Prostate gland (tissue), 2 donors: ENCODE measurements around the gene TMPRSS9.

ENCODE experiments used
- POLR2A ChIP-seq: fragments of 450-650 bp; IDR thresholded peaks from one replicate; pipeline ENCODE4 v1.6.1; 2016; ENCODE audit warnings: antibody characterized with exemption, mild to moderate bottlenecking
- POLR2AphosphoS5 ChIP-seq: sonication (generic); formaldehyde crosslinking; IDR thresholded peaks from one replicate; pipeline ENCODE4 v1.6.1; 2017; ENCODE audit warnings: antibody characterized with exemption
- TF ChIP-seq, protein P1 (sequence below), 4 experiments: fragments of 200-600 bp in 2 of 4; fragments of 450-650 bp in 2 of 4; sonication (generic) in 2 of 4; IDR thresholded peaks; 1 replicate in 3 of 4; 2 replicates in 1 of 4; pipeline ENCODE4 v1.5.1; 2016 to 2019; ENCODE audit warnings: antibody characterized with exemption in 4 of 4, mild to moderate bottlenecking in 2 of 4, moderate library complexity in 2 of 4

DNA sequence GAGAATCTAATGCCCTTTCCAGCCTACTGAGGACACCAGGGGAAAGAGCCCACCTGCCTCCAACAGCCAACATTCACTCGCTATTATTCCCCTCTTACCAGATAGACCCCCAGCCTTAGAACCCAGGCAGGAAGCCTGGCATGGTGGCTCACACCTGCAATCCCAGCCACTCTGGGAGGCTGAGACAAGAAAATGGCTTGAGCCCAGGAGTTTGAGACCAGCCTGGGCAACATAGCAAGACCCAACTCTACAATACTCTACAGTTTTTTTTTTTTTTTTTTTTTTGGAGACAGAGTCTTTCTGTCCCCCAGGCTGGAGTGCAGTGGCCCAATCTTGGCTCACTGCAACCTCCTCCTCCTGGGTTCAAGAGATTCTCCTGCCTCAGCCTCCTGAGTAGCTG is 100.2 kb downstream of the TMPRSS9 start:
- TF ChIP-seq, protein P1, sequence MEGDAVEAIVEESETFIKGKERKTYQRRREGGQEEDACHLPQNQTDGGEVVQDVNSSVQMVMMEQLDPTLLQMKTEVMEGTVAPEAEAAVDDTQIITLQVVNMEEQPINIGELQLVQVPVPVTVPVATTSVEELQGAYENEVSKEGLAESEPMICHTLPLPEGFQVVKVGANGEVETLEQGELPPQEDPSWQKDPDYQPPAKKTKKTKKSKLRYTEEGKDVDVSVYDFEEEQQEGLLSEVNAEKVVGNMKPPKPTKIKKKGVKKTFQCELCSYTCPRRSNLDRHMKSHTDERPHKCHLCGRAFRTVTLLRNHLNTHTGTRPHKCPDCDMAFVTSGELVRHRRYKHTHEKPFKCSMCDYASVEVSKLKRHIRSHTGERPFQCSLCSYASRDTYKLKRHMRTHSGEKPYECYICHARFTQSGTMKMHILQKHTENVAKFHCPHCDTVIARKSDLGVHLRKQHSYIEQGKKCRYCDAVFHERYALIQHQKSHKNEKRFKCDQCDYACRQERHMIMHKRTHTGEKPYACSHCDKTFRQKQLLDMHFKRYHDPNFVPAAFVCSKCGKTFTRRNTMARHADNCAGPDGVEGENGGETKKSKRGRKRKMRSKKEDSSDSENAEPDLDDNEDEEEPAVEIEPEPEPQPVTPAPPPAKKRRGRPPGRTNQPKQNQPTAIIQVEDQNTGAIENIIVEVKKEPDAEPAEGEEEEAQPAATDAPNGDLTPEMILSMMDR (IDR thresholded peaks at IDR 0.05), result no peak
- no peak for TF ChIP-seq POLR2AphosphoS5
- TF ChIP-seq POLR2A, result no peak
